Measurements from ENCODE around the gene SLC35F3.

Gene SLC35F3

GRCh38 chr1:234258071-234258470 is 353.6 kb downstream of the SLC35F3 start:
- no peak for DNase-seq (ENCODE audit: low spot score)

GRCh38 chr1:234260578-234260977 is 356.1 kb downstream of the SLC35F3 start:
- DNase-seq (ENCODE audit: low spot score), result peak; percentile 50

- DNase-seq (ENCODE audit: low spot score), result no peak
Measured at GRCh38 chr1:234261545-234261944, 357.1 kb downstream of the SLC35F3 start.

GRCh38 chr1:234262007-234262753 is 357.7 kb downstream of the SLC35F3 start:
- DNase-seq (ENCODE audit: low spot score), result no peak

- DNase-seq (ENCODE audit: low spot score), result no peak
Measured at GRCh38 chr1:234262754-234263105, 358.3 kb downstream of the SLC35F3 start.

- no peak for DNase-seq (ENCODE audit: low spot score)
Measured at GRCh38 chr1:234264832-234265231, 360.4 kb downstream of the SLC35F3 start.

GRCh38 chr1:234265321-234265720 is 360.8 kb downstream of the SLC35F3 start:
- DNase-seq (ENCODE audit: low spot score), result no peak

- DNase-seq (ENCODE audit: low spot score), result no peak
Measured at GRCh38 chr1:234265861-234266260, 361.4 kb downstream of the SLC35F3 start.

GRCh38 chr1:234270093-234270492 is 365.6 kb downstream of the SLC35F3 start:
- DNase-seq (ENCODE audit: low spot score), result no peak

GRCh38 chr1:234270581-234271242 is 366.2 kb downstream of the SLC35F3 start:
- no peak for DNase-seq (ENCODE audit: low spot score)

GRCh38 chr1:234271243-234271606 is 366.7 kb downstream of the SLC35F3 start:
- DNase-seq (ENCODE audit: low spot score), result no peak

GRCh38 chr1:234272656-234273312 is 368.3 kb downstream of the SLC35F3 start:
- DNase-seq (ENCODE audit: low spot score), result no peak

- DNase-seq (ENCODE audit: low spot score), result no peak
Measured at GRCh38 chr1:234273981-234274380, 369.5 kb downstream of the SLC35F3 start.

GRCh38 chr1:234276151-234276788 is 371.8 kb downstream of the SLC35F3 start:
- no peak for DNase-seq (ENCODE audit: low spot score)

- DNase-seq (ENCODE audit: low spot score), result no peak
Measured at GRCh38 chr1:234277161-234277868, 372.8 kb downstream of the SLC35F3 start.

- DNase-seq (ENCODE audit: low spot score), result no peak
Measured at GRCh38 chr1:234279021-234279420, 374.5 kb downstream of the SLC35F3 start.

GRCh38 chr1:234280500-234280899 is 376.0 kb downstream of the SLC35F3 start:
- DNase-seq (ENCODE audit: low spot score), result no peak

- no peak for DNase-seq (ENCODE audit: low spot score)
Measured at GRCh38 chr1:234281826-234282489, 377.5 kb downstream of the SLC35F3 start.

- no peak for DNase-seq (ENCODE audit: low spot score)
Measured at GRCh38 chr1:234286206-234286605, 381.7 kb downstream of the SLC35F3 start.

GRCh38 chr1:234288946-234289345 is 384.5 kb downstream of the SLC35F3 start:
- no peak for DNase-seq (ENCODE audit: low spot score)

- no peak for DNase-seq (ENCODE audit: low spot score)
Measured at GRCh38 chr1:234289538-234290305, 385.2 kb downstream of the SLC35F3 start.
